SH-SY5Y (cell line): ENCODE data around the gene TMEM165.

Experiments
- GATA2 ChIP-seq: IDR thresholded peaks from 2 replicates; pipeline ENCODE4 v1.6.1; 2011; ENCODE audit warnings: mild to moderate bottlenecking, low read depth, low read length
- GATA3 ChIP-seq: IDR thresholded peaks from 2 replicates; pipeline ENCODE4 v1.6.1; 2011; ENCODE audit warnings: low read depth, mild to moderate bottlenecking, low read length, moderate library complexity

- TF ChIP-seq GATA2 (no peak), GATA3 (no peak)
Measured at GRCh38 chr4:55406545-55406944, 10.8 kb downstream of the TMEM165 start.
